Activated T-helper 1 cell treated with Interleukin-2 at 50 U/mL for 16 hours (primary cell): Measurements from ENCODE around the gene RAMP2.
"Not testable (repeated sequence)": the region's sequence is repeated elsewhere in the genome, so short reads cannot be mapped to it uniquely, and the experiment has no call there.

Experiments
- DNase-seq: peaks from one replicate; pipeline ENCODE4 v3.0.0-alpha.2; 2020; ENCODE audit warnings: low read depth

Gene RAMP2

GRCh38 chr17:42769964-42770363, 8.9 kb downstream of the RAMP2 start:
- not testable (repeated sequence) for DNase-seq

- no peak for DNase-seq
These were observed 11.9 kb downstream of the RAMP2 start for GRCh38 chr17:42772945-42773289.

GRCh38 chr17:42773290-42774035, 12.4 kb downstream of the RAMP2 start, which contains the start of gene VPS25:
VPS25 (plus strand) TSS chr17:42773449; CDS start chr17:42773476, 27 bp downstream.
- DNase-seq, result peak; percentile 64

GRCh38 chr17:42774066-42774745, 13.2 kb downstream of the RAMP2 start:
- no peak for DNase-seq

GRCh38 chr17:42775534-42776098, 14.6 kb downstream of the RAMP2 start:
- no peak for DNase-seq

GRCh38 chr17:42778570-42778969, 17.5 kb downstream of the RAMP2 start:
- DNase-seq, result no peak

GRCh38 chr17:42779304-42779935, 18.4 kb downstream of the RAMP2 start:
- DNase-seq, result no peak

- no peak for DNase-seq
These were observed 19.2 kb downstream of the RAMP2 start, which contains the start of gene WNK4 for GRCh38 chr17:42779936-42780850. WNK4 (plus strand) TSS chr17:42780610; CDS start chr17:42780699, 89 bp downstream.

- no peak for DNase-seq
These were observed 20.0 kb downstream of the RAMP2 start for GRCh38 chr17:42780851-42781638.

- no peak for DNase-seq
These were observed 20.7 kb downstream of the RAMP2 start for GRCh38 chr17:42781639-42782165.

- no peak for DNase-seq
These were observed 21.4 kb downstream of the RAMP2 start for GRCh38 chr17:42782166-42783061.

- no peak for DNase-seq
These were observed 22.2 kb downstream of the RAMP2 start for GRCh38 chr17:42783062-42783790.

GRCh38 chr17:42783791-42784138, 22.7 kb downstream of the RAMP2 start:
- DNase-seq, result no peak

- DNase-seq, result no peak
These were observed 23.4 kb downstream of the RAMP2 start for GRCh38 chr17:42784409-42784808.

GRCh38 chr17:42784811-42785592, 24.0 kb downstream of the RAMP2 start:
- no peak for DNase-seq

GRCh38 chr17:42787266-42787665, 26.2 kb downstream of the RAMP2 start:
- no peak for DNase-seq

- no peak for DNase-seq
These were observed 30.9 kb downstream of the RAMP2 start for GRCh38 chr17:42791948-42792347.

- DNase-seq, result no peak
These were observed 31.5 kb downstream of the RAMP2 start for GRCh38 chr17:42792545-42792944.
